GM12873 (cell line): Measurements from ENCODE around the gene UCP2.

Experiments
- TF ChIP-seq, protein P1 (sequence below): IDR thresholded peaks from 2 replicates; pipeline ENCODE4 v1.5.1; 2012; ENCODE audit warnings: low read depth, mild to moderate bottlenecking, moderate library complexity, low read length, control low read depth; ENCODE audit not compliant: insufficient read depth; ENCODE audit errors: missing control alignments

UCP2 gene

DNA sequence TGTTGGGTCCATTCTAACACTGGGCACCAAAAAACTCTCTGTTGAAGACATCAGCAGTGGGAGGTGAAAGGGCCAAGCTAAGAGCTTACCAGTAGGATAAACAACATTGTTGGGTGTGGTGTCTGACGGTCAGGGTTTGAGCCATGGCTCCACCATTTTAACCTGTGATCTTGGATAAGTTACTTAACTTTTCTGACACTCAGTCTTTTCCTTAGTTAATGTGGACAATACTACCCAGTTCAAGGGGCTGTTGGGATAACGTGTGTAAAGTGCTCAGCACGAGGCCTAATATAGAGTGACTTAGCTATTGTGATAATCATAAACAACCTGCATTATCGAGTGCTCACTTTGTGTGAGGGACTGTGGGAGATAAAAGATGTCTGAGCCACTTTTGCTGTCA, 20.2 kb upstream of the UCP2 start:
- TF ChIP-seq, protein P1, sequence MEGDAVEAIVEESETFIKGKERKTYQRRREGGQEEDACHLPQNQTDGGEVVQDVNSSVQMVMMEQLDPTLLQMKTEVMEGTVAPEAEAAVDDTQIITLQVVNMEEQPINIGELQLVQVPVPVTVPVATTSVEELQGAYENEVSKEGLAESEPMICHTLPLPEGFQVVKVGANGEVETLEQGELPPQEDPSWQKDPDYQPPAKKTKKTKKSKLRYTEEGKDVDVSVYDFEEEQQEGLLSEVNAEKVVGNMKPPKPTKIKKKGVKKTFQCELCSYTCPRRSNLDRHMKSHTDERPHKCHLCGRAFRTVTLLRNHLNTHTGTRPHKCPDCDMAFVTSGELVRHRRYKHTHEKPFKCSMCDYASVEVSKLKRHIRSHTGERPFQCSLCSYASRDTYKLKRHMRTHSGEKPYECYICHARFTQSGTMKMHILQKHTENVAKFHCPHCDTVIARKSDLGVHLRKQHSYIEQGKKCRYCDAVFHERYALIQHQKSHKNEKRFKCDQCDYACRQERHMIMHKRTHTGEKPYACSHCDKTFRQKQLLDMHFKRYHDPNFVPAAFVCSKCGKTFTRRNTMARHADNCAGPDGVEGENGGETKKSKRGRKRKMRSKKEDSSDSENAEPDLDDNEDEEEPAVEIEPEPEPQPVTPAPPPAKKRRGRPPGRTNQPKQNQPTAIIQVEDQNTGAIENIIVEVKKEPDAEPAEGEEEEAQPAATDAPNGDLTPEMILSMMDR = no peak

DNA sequence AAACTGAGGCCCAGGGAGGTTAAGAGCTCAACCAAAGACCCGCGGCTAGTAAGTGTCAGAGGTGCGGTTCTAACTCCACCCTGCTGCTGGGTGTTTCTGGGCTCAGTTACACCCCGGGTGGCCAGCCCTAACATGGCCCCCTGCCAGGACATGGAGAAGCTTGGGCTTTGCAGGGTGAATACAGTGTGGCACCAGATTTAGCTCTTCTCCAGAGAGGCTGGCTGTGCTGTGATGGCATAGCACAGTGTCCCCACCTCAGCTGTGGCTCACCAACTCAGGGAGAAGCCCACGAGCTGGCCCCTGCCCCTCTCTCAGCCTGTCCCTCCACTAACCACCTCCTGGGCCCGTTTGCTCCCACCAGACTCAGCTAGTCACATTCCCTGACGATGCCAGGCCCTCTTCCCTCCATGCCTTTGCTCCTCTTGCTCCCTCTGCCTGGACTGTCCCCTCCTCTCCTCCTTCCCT, 19.2 kb upstream of the UCP2 start:
- TF ChIP-seq, protein P1 = no peak

GRCh38 chr11:74000307-74001133, 17.9 kb upstream of the UCP2 start:
- TF ChIP-seq, protein P1 = no peak

GRCh38 chr11:73999581-74000306, 17.1 kb upstream of the UCP2 start:
- TF ChIP-seq, protein P1 = no peak

GRCh38 chr11:73998846-73999575, 16.4 kb upstream of the UCP2 start:
- TF ChIP-seq, protein P1 = no peak

- TF ChIP-seq, protein P1 = peak; percentile 23
Measured at GRCh38 chr11:73997120-73997770, 14.6 kb upstream of the UCP2 start.
